C4-2B (cell line): ENCODE data around the gene METTL21A.

Experiments used
- H3K27ac ChIP-seq: fragments of 450-650 bp; 2 replicates; pipeline ENCODE4 v1.5.1; 2017
- CTCF ChIP-seq: fragments of 450-650 bp; conservative IDR thresholded peaks from 2 replicates; pipeline ENCODE4 v1.5.1; 2017; ENCODE audit warnings: mild to moderate bottlenecking
- ZFX ChIP-seq: fragments of 450-650 bp; IDR thresholded peaks from 2 replicates; pipeline ENCODE4 v1.6.1; 2017

METTL21A gene

GRCh38 chr2:207625014-207625907, at the start of gene METTL21A:
Gene METTL21A (minus strand): TSS chr2:207625394. CDS start chr2:207624375, 1,019 bp downstream.
- TF ChIP-seq ZFX: peak; percentile 79
- TF ChIP-seq CTCF: no peak
- H3K27ac ChIP-seq: peak within 1 kb of the TSS; percentile 98

- H3K27ac ChIP-seq: no peak overlapping the region
- no peak for TF ChIP-seq CTCF
- no peak for TF ChIP-seq ZFX
Observed at GRCh38 chr2:207674826-207675225, 49.6 kb upstream of the METTL21A start.

GRCh38 chr2:207674266-207674774, 49.1 kb upstream of the METTL21A start:
- TF ChIP-seq CTCF: no peak
- no peak for TF ChIP-seq ZFX
- no peak overlapping the region for H3K27ac ChIP-seq

GRCh38 chr2:207673431-207673830, 48.2 kb upstream of the METTL21A start:
- H3K27ac ChIP-seq: no peak overlapping the region
- no peak for TF ChIP-seq ZFX
- TF ChIP-seq CTCF: no peak

- no peak for TF ChIP-seq ZFX
- no peak for TF ChIP-seq CTCF
- no peak overlapping the region for H3K27ac ChIP-seq
Observed at GRCh38 chr2:207670887-207671286, 45.7 kb upstream of the METTL21A start.

- TF ChIP-seq ZFX (no peak), CTCF (no peak)
- H3K27ac ChIP-seq: peak overlapping the region; percentile 13; the same call in 1 of the 2 replicates
Observed at GRCh38 chr2:207663870-207664545, 38.8 kb upstream of the METTL21A start.

- no peak overlapping the region for H3K27ac ChIP-seq
- TF ChIP-seq CTCF (no peak), ZFX (no peak)
Observed at GRCh38 chr2:207662203-207662602, 37.0 kb upstream of the METTL21A start.
